ENCODE measurements around the gene C1QL1.
"Not testable (repeated sequence)": the region's sequence is repeated elsewhere in the genome, so short reads cannot be mapped to it uniquely, and the experiment has no call there.

The C1QL1 gene

DNA sequence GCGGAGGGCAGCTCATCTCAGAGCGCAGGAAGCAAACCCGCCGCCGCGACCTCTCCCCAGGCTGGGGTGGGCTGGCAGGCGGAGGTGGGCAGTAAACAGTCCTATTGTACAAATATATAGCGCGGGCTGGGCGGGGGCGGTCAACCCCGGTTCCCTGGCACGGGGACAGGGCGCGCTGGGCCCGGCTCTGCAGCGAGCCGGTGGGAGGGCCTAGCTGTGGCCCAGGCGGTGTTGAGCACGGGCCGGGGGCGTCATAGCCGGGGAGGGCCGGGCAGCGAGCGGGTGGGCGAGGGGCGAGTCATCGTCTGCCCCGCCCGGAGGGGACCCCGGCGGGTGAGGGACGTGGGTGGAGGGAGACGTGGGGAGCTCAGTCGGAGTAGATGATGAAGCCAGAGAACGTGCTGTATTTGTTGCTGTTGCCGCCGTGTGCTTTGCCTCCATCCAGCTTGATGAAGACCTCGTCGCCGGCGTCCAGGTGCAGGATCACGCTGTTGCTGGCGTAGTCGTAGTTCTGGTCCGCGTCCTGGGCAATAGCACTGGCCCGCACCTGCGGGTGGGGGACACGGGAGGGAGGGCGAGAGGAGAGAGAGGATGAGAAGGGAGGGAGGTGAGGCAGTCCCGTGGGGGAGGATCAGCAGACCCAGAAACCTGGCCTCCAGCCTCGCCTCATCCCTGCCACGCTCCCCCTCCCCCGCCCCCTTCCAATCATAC, 8.1 kb downstream of the C1QL1 start:
- DNase-seq = no peak

GRCh38 chr17:44956998-44957981, 10.8 kb downstream of the C1QL1 start:
- DNase-seq = no peak

DNA sequence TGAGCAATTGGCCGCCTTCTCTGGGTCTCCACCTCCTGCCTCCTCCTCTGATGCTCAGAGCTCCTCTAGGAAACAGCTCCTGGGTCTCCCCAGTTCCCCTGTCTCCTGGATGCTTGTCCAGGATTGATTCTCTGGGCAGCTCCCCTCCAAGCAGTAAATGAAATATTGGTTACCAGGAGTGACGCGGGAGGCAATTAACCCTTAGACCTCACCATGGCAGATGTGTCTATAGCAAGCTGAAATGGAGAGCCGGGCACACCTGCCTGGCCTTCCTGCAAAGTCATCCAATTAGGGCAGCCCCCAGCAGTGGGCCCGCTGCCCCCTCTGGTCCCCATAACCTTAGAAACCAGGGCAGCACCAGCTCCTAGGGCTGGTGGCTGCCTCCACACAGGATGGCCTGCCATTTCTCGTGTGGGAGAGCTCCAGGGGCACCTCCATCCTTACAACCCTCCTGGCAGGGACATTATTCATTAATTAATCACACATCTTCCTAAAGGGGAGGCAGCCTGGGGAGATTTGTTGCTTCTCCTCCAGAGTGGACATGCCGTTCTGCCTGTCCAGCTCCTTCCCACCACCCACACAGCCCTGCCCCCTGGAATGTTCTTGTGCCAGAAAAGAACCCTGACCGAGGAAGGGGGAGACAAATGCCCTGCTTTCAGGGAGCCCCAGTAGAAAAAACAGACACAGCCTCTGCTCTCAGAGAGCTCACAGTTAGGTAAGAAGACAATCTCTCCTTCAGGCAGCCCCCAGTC, 12.3 kb downstream of the C1QL1 start:
- no peak for DNase-seq

- DNase-seq = no peak
Observed at GRCh38 chr17:44952946-44953475, 15.1 kb downstream of the C1QL1 start.

DNA sequence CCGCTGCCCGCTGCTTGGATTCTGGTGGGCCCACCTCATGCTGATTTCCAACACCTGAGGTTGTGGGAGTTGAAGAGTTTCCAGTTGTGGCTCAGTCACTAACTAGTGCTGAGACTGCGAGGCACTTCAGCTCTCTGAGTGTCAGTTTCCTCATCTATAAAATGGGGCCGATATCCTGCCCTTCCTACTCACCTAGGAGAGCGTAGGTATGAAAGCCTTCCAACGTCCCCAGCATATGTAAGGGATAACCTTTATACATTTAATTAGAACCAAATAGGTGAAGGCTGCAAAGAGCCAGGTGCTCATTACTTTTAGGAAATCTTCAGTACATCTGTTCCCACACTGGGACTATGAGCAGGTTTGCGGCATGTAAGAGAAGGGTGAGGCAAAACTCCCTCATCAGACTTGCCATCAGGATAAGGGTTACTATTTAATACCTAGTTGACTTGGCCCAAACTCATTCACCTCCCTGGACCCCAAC, 19.7 kb downstream of the C1QL1 start:
- no peak for DNase-seq

- peak; percentile 90 for DNase-seq
Observed at GRCh38 chr17:44947461-44948314, 20.4 kb downstream of the C1QL1 start, which contains the start of gene KIF18B. TSS of gene KIF18B (minus strand) at chr17:44947773. CDS start at chr17:44936344, 11,429 bp downstream.

DNA sequence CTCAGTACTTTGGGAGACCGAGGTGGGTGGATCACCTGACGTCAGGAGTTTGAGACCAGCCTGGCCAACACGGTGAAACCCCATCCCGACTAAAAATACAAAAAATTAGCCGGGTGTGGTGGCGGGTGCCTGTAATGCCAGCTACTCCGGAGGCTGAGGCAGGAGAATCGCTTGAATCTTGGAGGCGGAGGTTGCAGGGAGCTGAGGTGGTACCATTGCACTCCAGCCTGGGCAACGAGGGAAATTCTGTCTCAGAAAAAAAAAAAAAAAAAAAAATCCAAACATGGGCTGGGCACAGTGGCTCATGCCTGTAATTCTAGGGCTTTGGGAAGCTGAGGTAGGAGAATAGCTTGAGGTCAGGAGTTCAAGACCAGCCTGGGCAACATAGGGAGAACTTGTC, 22.5 kb downstream of the C1QL1 start:
- not testable (repeated sequence) for DNase-seq

- DNase-seq = no peak
Observed at GRCh38 chr17:44942456-44942855, 25.6 kb downstream of the C1QL1 start.

GRCh38 chr17:44941712-44942331, 26.3 kb downstream of the C1QL1 start:
- DNase-seq = no peak

- DNase-seq = no peak
Observed at GRCh38 chr17:44940768-44941167, 27.3 kb downstream of the C1QL1 start.

DNA sequence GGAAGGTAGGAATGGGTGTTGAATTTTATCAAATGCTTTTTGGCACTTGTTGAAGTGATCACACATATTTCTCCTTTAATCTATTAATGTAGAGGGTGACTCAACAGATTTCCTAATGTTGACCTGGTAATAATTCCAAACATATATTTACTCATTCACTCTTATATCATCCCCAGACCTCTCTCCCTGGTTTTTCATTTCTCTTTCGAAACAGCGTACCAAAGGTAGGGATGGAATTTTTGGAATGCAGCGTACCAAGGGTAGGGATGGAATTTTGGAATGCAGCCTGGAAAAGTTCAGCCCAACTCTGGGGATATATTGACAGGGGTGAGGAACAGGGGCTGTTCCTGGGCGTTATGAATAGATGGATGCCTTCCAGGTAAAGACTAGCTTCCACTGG, 27.8 kb downstream of the C1QL1 start:
- DNase-seq = no peak

DNA sequence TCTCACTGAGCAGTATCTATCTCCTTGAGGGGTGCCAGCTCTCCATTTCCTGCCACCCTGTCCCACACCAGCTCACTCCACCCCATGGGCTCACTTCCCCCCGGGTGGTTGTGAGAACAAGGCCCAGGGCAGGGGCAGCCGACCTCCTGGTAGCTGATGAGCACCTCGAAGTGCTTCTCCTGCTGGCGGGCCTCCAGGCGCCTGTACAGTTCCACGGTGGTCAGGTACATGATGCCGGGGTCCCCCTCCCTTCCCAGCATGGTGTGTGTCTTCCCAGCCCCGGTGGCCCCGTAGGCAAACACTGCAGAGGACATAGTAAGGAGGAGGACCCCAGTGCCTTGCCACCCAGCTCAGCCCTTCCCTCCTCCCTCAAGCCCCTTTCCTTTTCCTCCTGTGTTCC, 33.0 kb downstream of the C1QL1 start:
- DNase-seq = no peak

- DNase-seq = no peak
Observed at GRCh38 chr17:44934745-44935105, 33.4 kb downstream of the C1QL1 start.

GRCh38 chr17:44933824-44934744, 34.0 kb downstream of the C1QL1 start:
- no peak for DNase-seq

DNA sequence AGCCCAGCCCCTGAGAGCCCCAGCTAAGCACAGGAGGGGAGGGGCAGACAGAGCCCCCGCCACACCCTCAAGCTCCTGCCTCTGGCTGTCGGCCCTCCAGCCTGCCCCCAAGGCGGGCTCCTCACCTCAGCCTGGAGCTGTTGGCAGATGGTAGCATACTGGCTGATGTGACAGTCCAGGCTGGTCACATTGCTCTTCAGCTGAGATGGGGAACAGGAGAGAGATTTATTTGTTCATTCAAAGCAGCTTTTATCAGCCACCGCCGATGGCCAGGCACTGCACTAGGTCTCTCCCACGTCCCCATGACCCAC, 35.4 kb downstream of the C1QL1 start:
- DNase-seq = no peak

- no peak for DNase-seq
Observed at GRCh38 chr17:44932096-44932786, 35.9 kb downstream of the C1QL1 start.

DNA sequence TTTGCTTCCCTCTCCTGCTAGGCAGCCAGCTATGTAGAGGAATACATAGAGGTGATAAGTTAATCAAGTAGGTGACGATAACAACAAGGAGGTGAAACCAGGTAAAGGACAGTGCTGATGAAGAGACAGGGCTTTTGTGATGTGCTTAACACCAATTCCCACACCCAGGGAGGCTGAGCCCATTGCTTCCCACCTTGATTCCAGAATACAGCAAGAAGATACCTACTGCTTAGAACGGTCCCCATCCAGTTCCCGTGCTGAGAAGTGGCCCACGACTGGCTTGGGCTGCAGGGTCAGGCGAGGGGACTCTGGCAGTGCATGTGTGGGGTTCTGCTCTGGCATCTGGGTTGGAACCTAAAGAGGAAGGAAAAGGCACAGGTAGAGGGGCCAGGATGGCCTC, 36.7 kb downstream of the C1QL1 start:
- no peak for DNase-seq

GRCh38 chr17:44930667-44931066, 37.4 kb downstream of the C1QL1 start:
- no peak for DNase-seq

DNA sequence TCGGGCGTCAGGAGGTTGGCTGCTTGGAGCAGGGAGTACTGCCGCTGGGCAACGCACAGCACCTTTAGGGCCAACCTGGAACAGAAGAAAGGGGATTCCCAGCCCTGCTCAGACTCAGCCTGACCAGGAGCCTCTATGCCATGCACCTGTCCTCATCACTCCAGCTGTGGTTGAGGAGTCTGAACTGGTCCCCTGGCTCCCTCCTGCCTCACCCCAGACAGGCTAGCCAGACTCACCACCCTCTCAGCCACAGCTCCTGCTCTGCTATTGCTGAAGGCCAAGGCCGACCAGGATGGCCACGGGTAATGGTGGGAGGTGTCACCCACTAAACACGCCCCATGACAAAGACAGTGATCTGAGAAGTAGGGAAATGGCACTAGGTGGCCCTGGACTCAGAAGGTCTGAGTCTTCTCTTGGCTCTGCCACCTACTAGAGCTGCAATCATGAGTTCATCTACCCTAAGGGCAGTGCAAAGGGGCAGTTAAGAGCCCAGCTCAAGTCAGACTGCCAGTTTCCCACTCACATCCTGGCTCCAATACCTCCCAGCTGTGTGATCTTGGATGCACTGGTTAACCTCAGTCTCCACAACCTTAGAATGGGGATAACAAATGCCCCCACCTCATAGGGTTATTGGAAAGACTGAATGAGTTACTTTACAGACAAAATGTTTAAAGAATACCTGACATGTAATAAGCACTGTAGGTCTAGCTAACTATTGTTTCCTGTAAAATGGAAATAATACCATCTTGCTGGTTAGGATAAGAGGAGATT, 39.0 kb downstream of the C1QL1 start:
- DNase-seq = no peak

Measured in NCI-H1105 (cell line).